Stimulated activated CD4-positive, alpha-beta T cell treated with anti-CD3 and anti-CD28 coated beads, Interleukin-1b, Interleukin-23, amount 100 ng/mL, for 24 hours (primary cell): ENCODE data around the gene STAP2.

Experiments used
- DNase-seq, 4 experiments: peaks; one replicate each; pipeline ENCODE4 v3.0.0-alpha.2; 2020; ENCODE audit warnings: low read depth in 4 of 4, low spot score in 1 of 4

STAP2 gene

GRCh38 chr19:4370418-4371041, 31.9 kb upstream of the STAP2 start:
- no peak for DNase-seq

- DNase-seq, result peak; percentile 52 to 73 (median 58)
These were observed 31.2 kb upstream of the STAP2 start for GRCh38 chr19:4369888-4370260.

- DNase-seq, result peak in 3 of 4 experiments; percentile 28 to 67 (median 37)
These were observed 30.7 kb upstream of the STAP2 start for GRCh38 chr19:4369109-4369887.

- no peak for DNase-seq
These were observed 29.6 kb upstream of the STAP2 start for GRCh38 chr19:4368128-4368820.

- no peak for DNase-seq
These were observed 29.1 kb upstream of the STAP2 start for GRCh38 chr19:4367781-4368127.

- DNase-seq, result no peak
These were observed 28.7 kb upstream of the STAP2 start for GRCh38 chr19:4367336-4367723.

- no peak for DNase-seq
These were observed 28.2 kb upstream of the STAP2 start for GRCh38 chr19:4366666-4367335.

- DNase-seq, result no peak
These were observed 27.4 kb upstream of the STAP2 start for GRCh38 chr19:4365791-4366665.

- DNase-seq, result no peak
These were observed 26.7 kb upstream of the STAP2 start for GRCh38 chr19:4365341-4365740.

- no peak for DNase-seq
These were observed 25.1 kb upstream of the STAP2 start for GRCh38 chr19:4363571-4364304.

- DNase-seq, result no peak
These were observed 24.4 kb upstream of the STAP2 start for GRCh38 chr19:4362831-4363545.

GRCh38 chr19:4362101-4362828, 23.6 kb upstream of the STAP2 start:
- no peak for DNase-seq

GRCh38 chr19:4361152-4362046, 22.8 kb upstream of the STAP2 start:
- DNase-seq, result no peak

GRCh38 chr19:4360641-4361151, 22.1 kb upstream of the STAP2 start:
- no peak for DNase-seq

GRCh38 chr19:4360081-4360569, 21.5 kb upstream of the STAP2 start:
- DNase-seq, result no peak

- DNase-seq, result no peak
These were observed 21.0 kb upstream of the STAP2 start for GRCh38 chr19:4359627-4360000.
